ENCODE measurements around the gene RASD1. TPM values are rescaled to one million over a fixed set of nuclear protein-coding genes. Genes with fewer than 3 reads are reported as not detected.

RASD1 gene
- total and polyA plus RNA-seq, 11 donors: 1.5 to 79.2 (median 17.5) TPM

GRCh38 chr17:17523001-17523730 lies 27.0 kb upstream of the RASD1 start:
- peak in 1 of 5 donors; percentile 26 for DNase-seq
- intact Hi-C loops (cut with DNase I): no loop called here
- 73 to 77% (median 76%) methylated on average over 14 of the region's 14 CpGs for WGBS, 4 donors
- no peak for TF ChIP-seq POLR2A (IDR thresholded peaks at IDR 0.05)
- Histone ChIP-seq H3K9me3 (no peaks in the 10 kb centered on the region), H3K27ac (no peak overlapping the region), H3K36me3 (peaks cover 0 to 4% (median 0%) of the 10 kb centered on the region in 9 donors), H3K4me1 (peaks cover 0 to 28% (median 8%) of the 10 kb centered on the region in 12 donors), H3K4me3 (no peak overlapping the region), H3K27me3 (no peaks in the 10 kb centered on the region)
- no peak for ATAC-seq

GRCh38 chr17:17520599-17521232 lies 24.5 kb upstream of the RASD1 start:
- Histone ChIP-seq H3K27me3 (no peaks in the 10 kb centered on the region), H3K27ac (no peak overlapping the region), H3K36me3 (peaks cover 0 to 4% (median 0%) of the 10 kb centered on the region in 9 donors), H3K4me3 (no peak overlapping the region), H3K4me1 (peaks cover 0 to 4% (median 0%) of the 10 kb centered on the region in 12 donors), H3K9me3 (no peaks in the 10 kb centered on the region)
- TF ChIP-seq POLR2A (IDR thresholded peaks at IDR 0.05): no peak
- TF ChIP-seq, protein P1, sequence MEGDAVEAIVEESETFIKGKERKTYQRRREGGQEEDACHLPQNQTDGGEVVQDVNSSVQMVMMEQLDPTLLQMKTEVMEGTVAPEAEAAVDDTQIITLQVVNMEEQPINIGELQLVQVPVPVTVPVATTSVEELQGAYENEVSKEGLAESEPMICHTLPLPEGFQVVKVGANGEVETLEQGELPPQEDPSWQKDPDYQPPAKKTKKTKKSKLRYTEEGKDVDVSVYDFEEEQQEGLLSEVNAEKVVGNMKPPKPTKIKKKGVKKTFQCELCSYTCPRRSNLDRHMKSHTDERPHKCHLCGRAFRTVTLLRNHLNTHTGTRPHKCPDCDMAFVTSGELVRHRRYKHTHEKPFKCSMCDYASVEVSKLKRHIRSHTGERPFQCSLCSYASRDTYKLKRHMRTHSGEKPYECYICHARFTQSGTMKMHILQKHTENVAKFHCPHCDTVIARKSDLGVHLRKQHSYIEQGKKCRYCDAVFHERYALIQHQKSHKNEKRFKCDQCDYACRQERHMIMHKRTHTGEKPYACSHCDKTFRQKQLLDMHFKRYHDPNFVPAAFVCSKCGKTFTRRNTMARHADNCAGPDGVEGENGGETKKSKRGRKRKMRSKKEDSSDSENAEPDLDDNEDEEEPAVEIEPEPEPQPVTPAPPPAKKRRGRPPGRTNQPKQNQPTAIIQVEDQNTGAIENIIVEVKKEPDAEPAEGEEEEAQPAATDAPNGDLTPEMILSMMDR (IDR thresholded peaks at IDR 0.05): no peak
- 92 to 94% (median 93%) methylated on average over 18 to 22 of the region's 22 CpGs for WGBS, 4 donors
- no peak for ATAC-seq
- DNase-seq: peak in 1 of 5 donors; percentile 55
- intact Hi-C loops (cut with DNase I): no loop called here

DNA sequence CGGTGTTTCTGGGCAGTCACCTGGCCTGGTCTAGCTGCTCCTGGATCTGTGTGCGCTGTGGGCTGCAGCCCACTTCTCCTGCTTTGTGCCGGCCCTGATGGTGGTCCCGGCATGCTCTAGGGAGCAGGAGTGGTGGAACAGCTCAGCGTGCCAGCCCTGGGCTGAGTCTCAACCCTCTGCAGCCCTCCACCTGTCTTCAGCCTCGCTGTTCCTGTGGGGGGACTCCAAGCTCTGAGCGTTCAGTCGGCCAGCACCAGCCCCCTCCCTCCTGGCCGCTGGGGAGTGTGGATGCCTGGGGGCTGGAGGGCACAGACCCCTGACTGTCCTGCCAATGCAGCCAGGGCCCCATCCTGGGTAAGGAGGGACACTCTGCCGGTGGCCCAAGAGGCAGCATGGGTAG lies 23.7 kb upstream of the RASD1 start:
- DNase-seq: peak in 1 of 5 donors; percentile 49
- TF ChIP-seq, protein P1 (IDR thresholded peaks at IDR 0.05): no peak
- TF ChIP-seq POLR2A (IDR thresholded peaks at IDR 0.05): no peak

GRCh38 chr17:17518951-17519350 lies 22.8 kb upstream of the RASD1 start:
- no peaks in the 10 kb centered on the region for H3K9me3 ChIP-seq

More for the DNA sequence above, 23.7 kb upstream of the RASD1 start:
- Histone ChIP-seq H3K36me3 (peaks cover 0 to 4% (median 0%) of the 10 kb centered on the region in 9 donors), H3K27me3 (no peaks in the 10 kb centered on the region), H3K4me1 (no peaks in the 10 kb centered on the region), H3K9me3 (no peaks in the 10 kb centered on the region), H3K27ac (no peak overlapping the region), H3K4me3 (no peak overlapping the region)
- ATAC-seq: no peak
- intact Hi-C loops (cut with DNase I): no loop called here
- 89 to 100% (median 95%) methylated on average over 5 to 10 of the region's 10 CpGs for WGBS, 4 donors

More at GRCh38 chr17:17518951-17519350, 22.8 kb upstream of the RASD1 start:
- Histone ChIP-seq H3K27ac (no peak overlapping the region), H3K4me3 (no peak overlapping the region), H3K36me3 (peaks cover 0 to 4% (median 0%) of the 10 kb centered on the region in 9 donors), H3K4me1 (no peaks in the 10 kb centered on the region), H3K27me3 (no peaks in the 10 kb centered on the region)
- intact Hi-C loops (cut with DNase I): no loop called here
- ATAC-seq (no peak), DNase-seq (peak in 2 of 5 donors; percentile 18 to 36)
- TF ChIP-seq, protein P1 (IDR thresholded peaks at IDR 0.05): no peak
- no peak for TF ChIP-seq POLR2A (IDR thresholded peaks at IDR 0.05)
- WGBS, 4 donors: 80 to 95% (median 88%) methylated on average over 5 of the region's 5 CpGs
